ENCODE data around the gene FHIT. TPM values are rescaled to one million over a fixed set of nuclear protein-coding genes. Genes with fewer than 3 reads are reported as not detected.

FHIT gene
- total RNA-seq, 1 experiment from 2014 or later: 3.6 TPM

DNA sequence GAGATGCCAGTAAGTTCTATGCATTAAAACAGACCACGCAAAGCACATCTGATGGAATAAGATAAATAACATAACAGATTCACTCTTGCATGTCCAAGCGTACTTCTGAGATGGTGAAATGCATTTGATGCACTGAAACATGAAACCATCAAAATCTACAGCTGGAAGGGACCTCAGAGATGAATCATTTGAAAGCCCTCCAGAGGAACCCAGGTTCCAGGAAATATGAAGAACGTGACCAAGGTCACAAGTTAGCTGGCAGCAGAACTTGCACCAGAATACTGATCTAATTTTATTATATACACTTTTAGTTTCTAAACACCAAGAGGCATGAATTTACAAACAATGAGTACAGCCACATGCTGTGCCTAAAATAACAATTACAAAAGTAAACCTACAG lies 957.1 kb downstream of the FHIT start:
- Histone ChIP-seq H2AFZ (ENCODE audit: low read length) (no peak overlapping the region), H3K4me1 (ENCODE audit: insufficient read depth, low read length) (no peaks in the 10 kb centered on the region), H3K4me2 (ENCODE audit: low read length) (no peak overlapping the region), H4K20me1 (ENCODE audit: low read length) (no peaks in the 10 kb centered on the region), H3K27ac (ENCODE audit: low read length) (no peak overlapping the region), H3K36me3 (ENCODE audit: low read depth, low read length) (no peaks in the 10 kb centered on the region), H3K9ac (ENCODE audit: low read length) (no peak overlapping the region), H3K9me2 (replicated peaks; ENCODE audit: low read length) (no peaks in the 10 kb centered on the region), H3K79me2 (ENCODE audit: low read length) (no peaks in the 10 kb centered on the region), H3F3A (ENCODE audit: low read length, unreplicated experiment) (no peaks in the 10 kb centered on the region), H3K9me3 (ENCODE audit: low read length) (no peaks in the 10 kb centered on the region), H3K4me3 (ENCODE audit: low read length) (no peak overlapping the region), H3K27me3 (ENCODE audit: low read length) (no peaks in the 10 kb centered on the region)
- no TSS peak for BruUV-seq (replicated peaks)
- DNase-seq: peak; percentile 9
- ChIA-PET CTCF (no interaction called here), POLR2A (ENCODE audit: unreplicated experiment) (no interaction called here)
- intact Hi-C loops (cut with micrococcal nuclease): no loop called here
- TF ChIP-seq EZH2phosphoT487 (IDR thresholded peaks at IDR 0.05; ENCODE audit: borderline replicate concordance, low read length) (no peak), EZH2 (IDR thresholded peaks at IDR 0.05; ENCODE audit: low read length, unreplicated experiment) (no peak)
- TF ChIP-seq, protein P1, sequence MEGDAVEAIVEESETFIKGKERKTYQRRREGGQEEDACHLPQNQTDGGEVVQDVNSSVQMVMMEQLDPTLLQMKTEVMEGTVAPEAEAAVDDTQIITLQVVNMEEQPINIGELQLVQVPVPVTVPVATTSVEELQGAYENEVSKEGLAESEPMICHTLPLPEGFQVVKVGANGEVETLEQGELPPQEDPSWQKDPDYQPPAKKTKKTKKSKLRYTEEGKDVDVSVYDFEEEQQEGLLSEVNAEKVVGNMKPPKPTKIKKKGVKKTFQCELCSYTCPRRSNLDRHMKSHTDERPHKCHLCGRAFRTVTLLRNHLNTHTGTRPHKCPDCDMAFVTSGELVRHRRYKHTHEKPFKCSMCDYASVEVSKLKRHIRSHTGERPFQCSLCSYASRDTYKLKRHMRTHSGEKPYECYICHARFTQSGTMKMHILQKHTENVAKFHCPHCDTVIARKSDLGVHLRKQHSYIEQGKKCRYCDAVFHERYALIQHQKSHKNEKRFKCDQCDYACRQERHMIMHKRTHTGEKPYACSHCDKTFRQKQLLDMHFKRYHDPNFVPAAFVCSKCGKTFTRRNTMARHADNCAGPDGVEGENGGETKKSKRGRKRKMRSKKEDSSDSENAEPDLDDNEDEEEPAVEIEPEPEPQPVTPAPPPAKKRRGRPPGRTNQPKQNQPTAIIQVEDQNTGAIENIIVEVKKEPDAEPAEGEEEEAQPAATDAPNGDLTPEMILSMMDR (conservative IDR thresholded peaks at IDR 0.05; ENCODE audit: low read depth, low read length): no peak
- ATAC-seq: no peak

DNA sequence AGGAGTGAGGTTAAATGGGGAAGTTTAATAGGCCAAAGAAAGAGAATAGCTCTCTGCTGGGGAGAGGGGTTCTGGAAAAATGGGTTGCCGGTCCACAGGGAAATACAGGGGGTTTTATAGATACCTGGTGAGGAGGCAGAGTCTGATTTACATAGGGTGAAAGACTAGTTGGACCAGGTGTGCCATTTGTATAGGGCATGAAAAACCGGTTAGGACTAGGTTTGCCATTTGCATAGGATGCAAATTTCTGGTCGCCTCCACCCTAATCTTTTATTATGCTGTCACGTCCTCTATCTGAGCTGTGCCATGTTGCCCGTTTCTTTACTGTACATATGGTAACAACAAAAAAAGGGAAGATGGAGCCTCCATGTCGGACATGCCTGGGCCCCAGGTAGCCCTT lies 960.1 kb downstream of the FHIT start:
- H3F3A ChIP-seq (ENCODE audit: low read length, unreplicated experiment): no peaks in the 10 kb centered on the region
- H3K9me3 ChIP-seq (ENCODE audit: low read length): no peaks in the 10 kb centered on the region
- no TSS peak for BruUV-seq (replicated peaks)
- no peak overlapping the region for H3K27ac ChIP-seq (ENCODE audit: low read length)
- no peaks in the 10 kb centered on the region for H3K9me2 ChIP-seq (replicated peaks; ENCODE audit: low read length)
- TF ChIP-seq EZH2phosphoT487 (IDR thresholded peaks at IDR 0.05; ENCODE audit: borderline replicate concordance, low read length) (no peak), EZH2 (IDR thresholded peaks at IDR 0.05; ENCODE audit: low read length, unreplicated experiment) (no peak)
- TF ChIP-seq, protein P1 (conservative IDR thresholded peaks at IDR 0.05; ENCODE audit: low read depth, low read length): no peak
- no peak overlapping the region for H3K4me3 ChIP-seq (ENCODE audit: low read length)
- H3K4me1 ChIP-seq (ENCODE audit: insufficient read depth, low read length): no peaks in the 10 kb centered on the region
- intact Hi-C loops (cut with micrococcal nuclease): no loop called here
- ChIA-PET POLR2A (ENCODE audit: unreplicated experiment) (no interaction called here), CTCF (no interaction called here)
- H3K4me2 ChIP-seq (ENCODE audit: low read length): no peak overlapping the region
- no peaks in the 10 kb centered on the region for H3K79me2 ChIP-seq (ENCODE audit: low read length)
- no peaks in the 10 kb centered on the region for H4K20me1 ChIP-seq (ENCODE audit: low read length)
- H3K27me3 ChIP-seq (ENCODE audit: low read length): no peaks in the 10 kb centered on the region
- no peak overlapping the region for H3K9ac ChIP-seq (ENCODE audit: low read length)
- ATAC-seq (no peak), DNase-seq (no peak)
- no peak overlapping the region for H2AFZ ChIP-seq (ENCODE audit: low read length)
- no peaks in the 10 kb centered on the region for H3K36me3 ChIP-seq (ENCODE audit: low read depth, low read length)

DNA sequence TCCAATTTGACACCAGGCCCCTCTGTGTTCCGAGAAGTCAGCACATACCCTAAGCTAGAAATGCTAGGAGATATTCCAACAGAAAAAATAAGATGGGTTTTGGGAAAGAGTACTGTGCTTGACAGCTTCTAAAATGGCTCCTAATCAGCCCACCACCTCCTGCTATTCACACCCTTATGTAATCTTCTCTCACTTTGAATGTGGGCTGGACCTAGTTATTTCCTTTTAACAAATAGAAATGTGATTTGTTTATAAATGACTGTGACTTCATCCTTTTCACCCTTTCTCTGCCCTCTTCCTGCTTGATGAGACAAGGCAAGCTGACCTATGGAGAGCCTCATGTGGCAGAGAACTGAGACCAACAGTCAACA lies 961.1 kb downstream of the FHIT start:
- no TSS peak for BruUV-seq (replicated peaks)

More for the DNA sequence above, 961.1 kb downstream of the FHIT start:
- TF ChIP-seq EZH2 (IDR thresholded peaks at IDR 0.05; ENCODE audit: low read length, unreplicated experiment): no peak
- TF ChIP-seq, protein P1 (conservative IDR thresholded peaks at IDR 0.05; ENCODE audit: low read depth, low read length): no peak
- TF ChIP-seq EZH2phosphoT487 (IDR thresholded peaks at IDR 0.05; ENCODE audit: borderline replicate concordance, low read length): no peak
- DNase-seq (no peak), ATAC-seq (no peak)
- Histone ChIP-seq H2AFZ (ENCODE audit: low read length) (no peak overlapping the region), H3K4me2 (ENCODE audit: low read length) (no peak overlapping the region), H3K9ac (ENCODE audit: low read length) (no peak overlapping the region), H3K79me2 (ENCODE audit: low read length) (no peaks in the 10 kb centered on the region), H3F3A (ENCODE audit: low read length, unreplicated experiment) (no peaks in the 10 kb centered on the region), H3K27me3 (ENCODE audit: low read length) (no peaks in the 10 kb centered on the region), H3K9me3 (ENCODE audit: low read length) (no peaks in the 10 kb centered on the region), H3K36me3 (ENCODE audit: low read depth, low read length) (no peaks in the 10 kb centered on the region), H4K20me1 (ENCODE audit: low read length) (no peaks in the 10 kb centered on the region), H3K4me3 (ENCODE audit: low read length) (no peak overlapping the region), H3K4me1 (ENCODE audit: insufficient read depth, low read length) (no peaks in the 10 kb centered on the region), H3K27ac (ENCODE audit: low read length) (no peak overlapping the region), H3K9me2 (replicated peaks; ENCODE audit: low read length) (no peaks in the 10 kb centered on the region)
- intact Hi-C loops (cut with micrococcal nuclease): no loop called here
- ChIA-PET POLR2A (ENCODE audit: unreplicated experiment) (no interaction called here), CTCF (no interaction called here)

Data from PC-3 (cell line).